ENCODE data around the gene MEGF11.

The MEGF11 gene

GRCh38 chr15:66112388-66112787 is 141.2 kb downstream of the MEGF11 start:
- no peak for DNase-seq (ENCODE audit: low read depth)

- DNase-seq (ENCODE audit: low read depth): no peak
Observed at GRCh38 chr15:66111363-66111762, 142.2 kb downstream of the MEGF11 start.

- no peak for DNase-seq (ENCODE audit: low read depth)
Observed at GRCh38 chr15:66110864-66111263, 142.7 kb downstream of the MEGF11 start.

GRCh38 chr15:66109826-66110225 is 143.7 kb downstream of the MEGF11 start:
- no peak for DNase-seq (ENCODE audit: low read depth)

- no peak for DNase-seq (ENCODE audit: low read depth)
Observed at GRCh38 chr15:66108483-66109265, 144.9 kb downstream of the MEGF11 start.

GRCh38 chr15:66107070-66107469 is 146.5 kb downstream of the MEGF11 start:
- no peak for DNase-seq (ENCODE audit: low read depth)

- DNase-seq (ENCODE audit: low read depth): no peak
Observed at GRCh38 chr15:66105286-66106265, 148.0 kb downstream of the MEGF11 start.

- DNase-seq (ENCODE audit: low read depth): no peak
Observed at GRCh38 chr15:66103293-66103590, 150.3 kb downstream of the MEGF11 start.

GRCh38 chr15:66102563-66103292 is 150.8 kb downstream of the MEGF11 start:
- DNase-seq (ENCODE audit: low read depth): no peak

- DNase-seq (ENCODE audit: low read depth): no peak
Observed at GRCh38 chr15:66101715-66102395, 151.7 kb downstream of the MEGF11 start.

- no peak for DNase-seq (ENCODE audit: low read depth)
Observed at GRCh38 chr15:66100761-66101160, 152.8 kb downstream of the MEGF11 start.

- DNase-seq (ENCODE audit: low read depth): no peak
Observed at GRCh38 chr15:66099950-66100671, 153.4 kb downstream of the MEGF11 start.

GRCh38 chr15:66098022-66098363 is 155.6 kb downstream of the MEGF11 start:
- no peak for DNase-seq (ENCODE audit: low read depth)

- no peak for DNase-seq (ENCODE audit: low read depth)
Observed at GRCh38 chr15:66097151-66098021, 156.2 kb downstream of the MEGF11 start.

- no peak for DNase-seq (ENCODE audit: low read depth)
Observed at GRCh38 chr15:66096688-66097058, 156.9 kb downstream of the MEGF11 start.

GRCh38 chr15:66095871-66096687 is 157.5 kb downstream of the MEGF11 start:
- no peak for DNase-seq (ENCODE audit: low read depth)

GRCh38 chr15:66094331-66094730 is 159.2 kb downstream of the MEGF11 start:
- DNase-seq (ENCODE audit: low read depth): no peak

- DNase-seq (ENCODE audit: low read depth): no peak
Observed at GRCh38 chr15:66092053-66093016, 161.2 kb downstream of the MEGF11 start.
